ENCODE measurements around the gene MPND. TPM values are rescaled to one million over a fixed set of nuclear protein-coding genes. Genes with fewer than 3 reads are reported as not detected.

Gene MPND
- total RNA-seq, 4 donors from 2014 or later = 5.6 to 10.5 (median 9.3) TPM

DNA sequence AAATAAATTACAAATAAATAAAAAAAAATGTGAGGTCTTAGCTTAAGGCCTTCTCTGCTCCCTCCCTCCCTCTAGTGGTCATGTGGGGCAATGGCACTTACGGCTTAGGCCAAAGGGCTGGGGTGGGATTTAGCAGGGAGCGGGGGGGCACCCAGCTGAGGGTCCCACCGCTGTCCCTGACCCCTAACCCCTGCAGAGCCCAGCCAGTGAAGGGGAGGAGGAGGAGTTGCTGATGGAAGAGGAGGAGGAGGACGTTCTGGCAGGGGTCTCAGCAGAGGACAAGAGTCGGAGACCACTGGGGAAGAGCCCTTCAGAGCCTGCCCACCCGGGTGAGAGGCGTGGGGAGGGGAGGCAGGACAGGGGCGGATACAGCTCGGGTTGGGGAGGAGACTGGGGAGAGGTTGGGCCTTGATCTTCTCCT is 9.3 kb downstream of the MPND start:
- WGBS, 2 donors = 36 to 40% methylated on average over 8 to 9 of the region's 9 CpGs
- no peak for TF ChIP-seq POLR2A (IDR thresholded peaks at IDR 0.05)
- TF ChIP-seq, protein P1, sequence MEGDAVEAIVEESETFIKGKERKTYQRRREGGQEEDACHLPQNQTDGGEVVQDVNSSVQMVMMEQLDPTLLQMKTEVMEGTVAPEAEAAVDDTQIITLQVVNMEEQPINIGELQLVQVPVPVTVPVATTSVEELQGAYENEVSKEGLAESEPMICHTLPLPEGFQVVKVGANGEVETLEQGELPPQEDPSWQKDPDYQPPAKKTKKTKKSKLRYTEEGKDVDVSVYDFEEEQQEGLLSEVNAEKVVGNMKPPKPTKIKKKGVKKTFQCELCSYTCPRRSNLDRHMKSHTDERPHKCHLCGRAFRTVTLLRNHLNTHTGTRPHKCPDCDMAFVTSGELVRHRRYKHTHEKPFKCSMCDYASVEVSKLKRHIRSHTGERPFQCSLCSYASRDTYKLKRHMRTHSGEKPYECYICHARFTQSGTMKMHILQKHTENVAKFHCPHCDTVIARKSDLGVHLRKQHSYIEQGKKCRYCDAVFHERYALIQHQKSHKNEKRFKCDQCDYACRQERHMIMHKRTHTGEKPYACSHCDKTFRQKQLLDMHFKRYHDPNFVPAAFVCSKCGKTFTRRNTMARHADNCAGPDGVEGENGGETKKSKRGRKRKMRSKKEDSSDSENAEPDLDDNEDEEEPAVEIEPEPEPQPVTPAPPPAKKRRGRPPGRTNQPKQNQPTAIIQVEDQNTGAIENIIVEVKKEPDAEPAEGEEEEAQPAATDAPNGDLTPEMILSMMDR (IDR thresholded peaks at IDR 0.05) = peak; percentile 39 to 92 (median 71)
- intact Hi-C loops (cut with DNase I) = no loop called here
- no peaks in the 10 kb centered on the region for H3K4me1 ChIP-seq
- no peak overlapping the region for H3K4me3 ChIP-seq (replicated peaks in 1 of 3)
- H3K36me3 ChIP-seq = no peaks in the 10 kb centered on the region
- H3K9me3 ChIP-seq = no peaks in the 10 kb centered on the region
- H3K27me3 ChIP-seq = no peaks in the 10 kb centered on the region
- no peak overlapping the region for H3K27ac ChIP-seq
- DNase-seq = peak; percentile 37 to 45

DNA sequence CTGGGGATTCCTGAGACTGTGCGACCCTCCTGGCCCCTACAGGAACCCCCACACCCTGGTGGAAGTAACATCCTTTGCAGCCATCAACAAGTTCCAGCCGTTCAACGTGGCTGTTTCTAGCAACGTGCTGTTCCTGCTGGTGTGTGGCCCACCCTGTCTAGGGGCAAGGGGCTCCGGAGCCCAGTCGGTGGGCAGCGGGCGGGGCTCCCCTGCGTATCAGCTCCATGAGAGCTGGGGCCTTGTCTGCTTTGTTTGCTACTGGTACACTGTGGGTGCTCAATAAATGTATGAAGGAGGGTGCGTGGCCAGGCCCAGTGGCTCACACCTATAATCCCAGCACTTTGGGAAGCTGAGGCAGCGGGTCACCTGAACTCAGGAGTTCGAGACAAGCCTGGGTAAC is 10.9 kb downstream of the MPND start:
- no peak overlapping the region for H3K27ac ChIP-seq
- no peak for TF ChIP-seq POLR2A (IDR thresholded peaks at IDR 0.05)
- TF ChIP-seq, protein P1 (IDR thresholded peaks at IDR 0.05) = no peak
- no peaks in the 10 kb centered on the region for H3K27me3 ChIP-seq
- H3K4me1 ChIP-seq = no peaks in the 10 kb centered on the region
- H3K36me3 ChIP-seq = peaks cover 2 to 5% of the 10 kb centered on the region in 2 donors
- WGBS, 2 donors = 91 to 95% methylated on average over 5 to 12 of the region's 12 CpGs
- H3K4me3 ChIP-seq (replicated peaks in 1 of 3) = no peak overlapping the region
- no peaks in the 10 kb centered on the region for H3K9me3 ChIP-seq
- no peak for DNase-seq
- intact Hi-C loops (cut with DNase I) = no loop called here

DNA sequence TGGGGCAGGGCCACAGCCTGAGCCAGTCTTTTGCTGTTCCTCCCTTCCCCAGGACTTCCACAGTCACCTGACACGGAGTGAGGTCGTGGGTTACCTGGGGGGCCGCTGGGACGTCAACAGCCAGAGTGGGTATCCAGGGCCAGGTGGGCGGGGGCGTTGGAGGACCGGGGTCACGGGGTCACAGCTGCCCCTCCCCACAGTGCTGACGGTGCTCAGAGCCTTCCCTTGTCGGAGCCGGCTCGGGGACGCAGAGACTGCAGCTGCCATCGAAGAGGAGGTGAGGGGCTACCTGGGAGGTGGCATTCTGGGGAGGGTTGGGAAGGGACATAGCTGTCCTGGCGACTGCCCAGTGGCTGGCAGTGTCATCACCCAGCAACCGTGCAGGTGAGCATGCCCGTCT is 11.5 kb downstream of the MPND start:
- no peak for DNase-seq
- intact Hi-C loops (cut with DNase I) = no loop called here
- Histone ChIP-seq H3K36me3 (peaks cover 8 to 11% of the 10 kb centered on the region in 2 donors), H3K27ac (no peak overlapping the region), H3K4me3 (replicated peaks in 1 of 3) (no peak overlapping the region), H3K27me3 (no peaks in the 10 kb centered on the region), H3K9me3 (no peaks in the 10 kb centered on the region), H3K4me1 (no peaks in the 10 kb centered on the region)
- 85 to 100% methylated on average over 6 to 7 of the region's 17 CpGs for WGBS, 2 donors
- no peak for TF ChIP-seq POLR2A (IDR thresholded peaks at IDR 0.05)
- TF ChIP-seq, protein P1 (IDR thresholded peaks at IDR 0.05) = no peak

DNA sequence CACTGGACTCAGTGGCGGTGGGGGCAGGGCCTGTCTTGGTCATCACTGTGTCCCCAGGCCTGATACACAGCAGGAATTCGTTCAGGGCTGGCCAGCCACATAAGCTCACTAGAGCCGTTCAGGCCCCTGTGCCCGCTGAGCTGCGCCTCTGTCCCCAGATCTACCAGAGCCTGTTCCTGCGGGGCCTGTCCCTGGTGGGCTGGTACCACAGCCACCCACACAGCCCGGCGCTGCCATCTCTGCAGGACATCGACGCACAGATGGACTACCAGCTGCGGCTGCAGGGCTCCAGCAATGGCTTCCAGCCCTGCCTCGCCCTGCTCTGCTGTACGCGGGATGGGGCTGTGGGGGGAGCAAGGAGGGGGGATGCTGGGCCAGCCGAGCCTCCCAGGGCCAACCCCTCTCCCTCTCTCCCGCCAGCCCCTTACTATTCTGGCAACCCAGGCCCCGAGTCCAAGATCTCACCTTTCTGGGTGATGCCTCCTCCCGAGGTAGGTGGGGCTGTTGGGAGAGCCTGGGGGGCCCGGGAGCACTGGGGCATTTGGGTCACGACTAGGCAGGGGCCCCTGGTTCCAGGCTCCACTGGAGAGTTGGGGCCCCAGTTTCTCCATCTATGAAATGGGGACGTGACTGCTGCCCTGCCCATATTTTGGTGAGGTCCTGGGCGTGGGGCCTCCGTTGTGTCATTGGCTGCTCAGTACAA is 13.9 kb downstream of the MPND start:
- WGBS, 2 donors = 83 to 89% methylated on average over 8 to 12 of the region's 23 CpGs
- Histone ChIP-seq H3K9me3 (no peaks in the 10 kb centered on the region), H3K27me3 (no peaks in the 10 kb centered on the region), H3K36me3 (peaks cover 28 to 33% of the 10 kb centered on the region in 2 donors), H3K4me3 (replicated peaks in 1 of 3) (no peak overlapping the region), H3K4me1 (no peaks in the 10 kb centered on the region), H3K27ac (no peak overlapping the region)
- DNase-seq = no peak
- TF ChIP-seq, protein P1 (IDR thresholded peaks at IDR 0.05) = no peak
- no peak for TF ChIP-seq POLR2A (IDR thresholded peaks at IDR 0.05)
- intact Hi-C loops (cut with DNase I) = no loop called here

DNA sequence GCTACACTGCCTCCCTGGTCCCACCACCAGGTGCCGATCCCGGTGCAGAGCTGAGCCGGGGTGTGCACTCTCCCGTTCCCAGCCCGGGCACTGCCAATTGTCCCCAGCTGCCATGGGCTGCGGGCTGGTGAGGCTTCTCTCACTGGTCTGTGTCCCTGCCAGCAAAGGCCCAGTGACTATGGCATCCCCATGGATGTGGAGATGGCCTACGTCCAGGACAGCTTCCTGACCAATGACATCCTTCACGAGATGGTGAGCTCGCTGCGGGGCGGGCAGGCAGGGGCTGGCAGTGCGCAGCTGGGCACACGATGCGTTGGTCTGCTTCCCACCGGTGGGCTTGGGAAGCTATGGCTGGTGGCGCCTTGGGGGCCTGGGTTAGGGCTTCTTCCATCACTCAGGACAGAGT is 14.6 kb downstream of the MPND start:
- intact Hi-C loops (cut with DNase I) = no loop called here
- WGBS, 2 donors = 80 to 87% methylated on average over 2 to 6 of the region's 16 CpGs
- Histone ChIP-seq H3K9me3 (no peaks in the 10 kb centered on the region), H3K27me3 (no peaks in the 10 kb centered on the region), H3K27ac (no peak overlapping the region), H3K4me3 (replicated peaks in 1 of 3) (no peak overlapping the region), H3K4me1 (no peaks in the 10 kb centered on the region), H3K36me3 (peaks cover 34 to 40% of the 10 kb centered on the region in 2 donors)
- TF ChIP-seq POLR2A (IDR thresholded peaks at IDR 0.05) = no peak
- TF ChIP-seq, protein P1 (IDR thresholded peaks at IDR 0.05) = no peak
- no peak for DNase-seq

Measured in thyroid gland (tissue), 4 donors.